GM12875 (cell line): ENCODE measurements around the gene PLXNA4.

Experiments used
- H3K4me3 ChIP-seq: one replicate; pipeline ENCODE4 v1.5.1; 2011; ENCODE audit warnings: low read depth, low read length, control low read depth
- TF ChIP-seq, protein P1 (sequence below): IDR thresholded peaks from 2 replicates; pipeline ENCODE4 v1.5.1; 2011; ENCODE audit warnings: low read depth, mild to moderate bottlenecking, control low read depth, inconsistent platforms, low read length, moderate library complexity, borderline replicate concordance; ENCODE audit not compliant: insufficient read depth

The PLXNA4 gene

DNA sequence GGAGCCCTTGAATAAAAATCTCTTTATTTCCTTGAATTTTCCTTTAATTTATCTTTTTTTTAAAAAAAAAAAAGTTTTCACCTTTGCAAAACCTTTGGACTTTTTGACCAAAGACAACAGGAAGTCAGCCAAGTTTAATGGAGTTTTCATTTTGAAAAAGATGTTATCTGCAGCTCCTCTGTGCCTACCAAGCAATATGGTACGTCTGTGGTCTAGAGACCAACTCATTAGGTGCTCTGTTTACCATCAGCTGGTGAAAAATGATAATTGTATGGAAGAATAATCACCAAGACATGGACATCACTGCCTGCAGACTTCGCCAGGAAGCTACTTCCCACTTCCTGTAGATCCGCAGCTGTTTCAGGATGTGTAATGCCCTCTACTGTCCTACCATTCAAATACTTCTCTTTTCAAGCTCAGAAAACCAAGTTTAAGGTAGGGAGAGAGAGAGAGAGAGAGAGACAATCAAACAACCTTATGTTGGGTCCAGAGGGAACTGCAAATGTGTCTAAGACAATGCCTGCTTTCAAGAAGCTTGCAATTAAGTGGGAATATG, 18.7 kb downstream of the PLXNA4 start:
- TF ChIP-seq, protein P1, sequence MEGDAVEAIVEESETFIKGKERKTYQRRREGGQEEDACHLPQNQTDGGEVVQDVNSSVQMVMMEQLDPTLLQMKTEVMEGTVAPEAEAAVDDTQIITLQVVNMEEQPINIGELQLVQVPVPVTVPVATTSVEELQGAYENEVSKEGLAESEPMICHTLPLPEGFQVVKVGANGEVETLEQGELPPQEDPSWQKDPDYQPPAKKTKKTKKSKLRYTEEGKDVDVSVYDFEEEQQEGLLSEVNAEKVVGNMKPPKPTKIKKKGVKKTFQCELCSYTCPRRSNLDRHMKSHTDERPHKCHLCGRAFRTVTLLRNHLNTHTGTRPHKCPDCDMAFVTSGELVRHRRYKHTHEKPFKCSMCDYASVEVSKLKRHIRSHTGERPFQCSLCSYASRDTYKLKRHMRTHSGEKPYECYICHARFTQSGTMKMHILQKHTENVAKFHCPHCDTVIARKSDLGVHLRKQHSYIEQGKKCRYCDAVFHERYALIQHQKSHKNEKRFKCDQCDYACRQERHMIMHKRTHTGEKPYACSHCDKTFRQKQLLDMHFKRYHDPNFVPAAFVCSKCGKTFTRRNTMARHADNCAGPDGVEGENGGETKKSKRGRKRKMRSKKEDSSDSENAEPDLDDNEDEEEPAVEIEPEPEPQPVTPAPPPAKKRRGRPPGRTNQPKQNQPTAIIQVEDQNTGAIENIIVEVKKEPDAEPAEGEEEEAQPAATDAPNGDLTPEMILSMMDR = no peak
- H3K4me3 ChIP-seq = no peak overlapping the region

- TF ChIP-seq, protein P1 = no peak
- H3K4me3 ChIP-seq = no peak overlapping the region
Observed at GRCh38 chr7:132554446-132554845, 21.8 kb downstream of the PLXNA4 start.

DNA sequence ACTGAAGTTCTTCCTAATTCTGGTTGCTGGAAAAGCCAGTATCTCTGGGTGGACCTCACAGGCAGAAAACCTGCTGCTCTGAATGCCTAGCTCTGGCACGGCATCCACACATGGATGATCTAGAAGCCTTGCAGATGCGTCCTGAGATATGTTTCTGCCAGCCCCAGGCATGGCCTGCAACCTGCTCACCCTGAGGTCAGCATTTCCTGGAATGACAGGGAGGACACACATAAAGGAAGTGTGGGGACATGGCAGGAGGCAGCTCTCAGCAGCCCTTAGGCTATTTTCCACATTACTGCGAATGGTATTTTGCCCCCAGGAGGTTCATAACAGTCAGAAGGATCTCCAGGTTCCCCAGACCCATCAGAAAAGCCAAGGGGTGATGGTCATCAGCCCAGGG, 23.2 kb downstream of the PLXNA4 start:
- no peak overlapping the region for H3K4me3 ChIP-seq
- TF ChIP-seq, protein P1 = no peak

DNA sequence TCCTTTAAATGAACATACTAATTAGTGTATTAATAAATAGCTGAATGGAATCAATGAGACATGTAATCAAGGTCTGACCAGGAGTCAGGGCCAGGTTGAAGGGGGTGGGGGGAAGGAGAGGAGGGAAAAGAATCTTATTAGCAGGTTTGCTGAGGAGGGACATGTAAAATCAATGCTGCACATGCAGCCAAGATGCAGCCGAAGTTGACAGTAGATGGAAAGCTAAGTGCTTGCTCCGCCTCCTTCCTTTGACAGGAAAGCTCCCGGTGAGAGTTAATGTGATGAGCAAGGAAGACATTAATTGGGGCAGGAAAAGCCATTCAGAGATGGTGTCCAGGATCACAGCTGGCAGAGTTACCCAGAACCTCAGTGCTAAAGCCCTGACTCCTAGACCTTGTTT, 24.4 kb downstream of the PLXNA4 start:
- TF ChIP-seq, protein P1 = no peak
- H3K4me3 ChIP-seq = no peak overlapping the region

DNA sequence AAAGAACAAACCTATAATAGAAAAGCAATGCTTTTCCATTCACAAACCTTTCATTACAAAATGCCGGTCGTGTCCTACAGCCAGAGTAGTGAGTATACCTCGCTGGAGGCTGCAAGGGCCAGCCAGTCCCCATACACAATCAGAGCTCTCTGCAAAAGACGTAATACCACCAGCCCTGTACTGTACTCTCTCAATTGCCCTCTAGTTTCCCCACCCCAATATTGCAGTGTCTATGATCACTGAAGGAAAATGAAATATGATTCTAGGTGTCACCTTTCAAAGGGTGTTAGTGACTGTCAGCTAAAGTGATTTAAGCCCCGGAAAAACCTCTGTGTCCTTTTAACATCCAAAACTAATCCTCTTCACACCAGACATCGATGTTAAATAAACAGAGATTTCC, 24.8 kb downstream of the PLXNA4 start:
- no peak overlapping the region for H3K4me3 ChIP-seq
- TF ChIP-seq, protein P1 = no peak

DNA sequence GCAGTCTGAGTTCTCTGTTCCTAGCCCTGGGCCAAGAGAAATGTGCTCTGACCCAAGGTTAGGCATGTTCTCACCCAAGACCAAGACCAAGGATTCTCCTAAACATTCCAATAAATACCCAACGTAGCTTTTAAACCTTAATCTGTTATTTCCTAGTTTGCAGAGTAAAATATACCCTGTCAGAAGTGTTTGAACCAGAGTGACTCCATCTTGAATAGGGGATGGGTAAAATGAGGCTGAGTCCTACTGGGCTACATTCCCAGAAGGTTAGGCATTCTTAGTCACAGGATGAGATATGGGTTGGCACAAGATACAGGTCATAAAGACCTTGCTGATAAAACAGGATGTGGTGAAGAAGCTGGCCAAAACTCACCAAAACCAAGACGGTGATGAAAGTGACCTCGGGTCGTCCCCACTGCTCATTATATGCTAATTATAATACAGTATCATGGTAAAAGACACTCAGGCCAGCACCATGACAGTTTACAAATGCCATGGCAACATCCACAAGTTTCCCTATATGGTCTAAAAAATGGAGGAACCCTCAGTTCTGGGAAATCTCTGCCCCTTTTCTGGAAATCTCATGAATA, 27.7 kb downstream of the PLXNA4 start:
- H3K4me3 ChIP-seq = no peak overlapping the region
- TF ChIP-seq, protein P1 = no peak

GRCh38 chr7:132547821-132548220, 28.4 kb downstream of the PLXNA4 start:
- H3K4me3 ChIP-seq = no peak overlapping the region
- TF ChIP-seq, protein P1 = no peak
